NCI-H345 (cell line): ENCODE data around the gene ATP6AP1.
A peak's percentile ranks its signal among the peaks of the same experiment; 100 is the strongest.

ENCODE experiments used
- DNase-seq: peaks from one replicate; lab custom pipeline; 2025; lab: John Stamatoyannopoulos, UW

ATP6AP1 gene

DNA sequence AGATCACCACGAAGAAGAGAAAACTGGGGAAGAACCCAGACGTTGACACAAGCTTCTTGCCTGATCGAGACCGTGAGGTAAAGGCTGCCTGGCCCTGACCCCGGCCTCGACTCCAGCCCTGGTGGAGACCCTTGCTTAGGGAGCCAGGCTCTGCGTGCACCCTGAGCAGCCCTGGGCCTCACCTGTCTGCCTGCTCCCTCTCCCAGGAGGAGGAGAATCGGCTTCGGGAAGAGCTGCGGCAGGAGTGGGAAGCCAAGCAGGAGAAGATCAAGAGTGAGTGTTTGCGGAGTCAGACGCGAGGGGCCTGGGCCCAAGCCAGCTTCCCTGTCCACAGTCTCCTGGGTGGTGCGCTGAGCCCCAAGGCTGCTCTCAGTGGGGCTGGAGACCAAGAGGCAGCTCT, 20.0 kb downstream of the ATP6AP1 start:
- no peak for DNase-seq

DNA sequence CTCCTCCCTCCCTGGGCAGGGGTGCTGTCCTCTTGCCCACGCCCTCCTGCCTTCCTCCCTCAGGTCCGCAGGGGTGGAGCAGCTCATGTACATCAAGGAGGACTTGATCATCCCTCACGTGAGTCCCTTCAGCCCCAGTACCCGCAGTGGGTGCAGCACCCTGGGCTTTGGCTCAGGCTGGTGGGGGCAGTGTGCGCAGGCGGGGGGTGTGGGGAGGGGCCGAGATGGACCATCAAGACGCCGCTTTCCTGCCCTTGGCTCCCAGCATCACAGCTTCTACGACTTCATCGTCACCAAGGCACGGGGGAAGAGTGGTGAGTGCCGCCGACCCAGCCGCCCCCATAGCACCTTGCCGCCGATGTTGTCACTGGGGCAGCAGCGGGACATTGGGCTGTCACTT, 21.1 kb downstream of the ATP6AP1 start:
- no peak for DNase-seq

DNA sequence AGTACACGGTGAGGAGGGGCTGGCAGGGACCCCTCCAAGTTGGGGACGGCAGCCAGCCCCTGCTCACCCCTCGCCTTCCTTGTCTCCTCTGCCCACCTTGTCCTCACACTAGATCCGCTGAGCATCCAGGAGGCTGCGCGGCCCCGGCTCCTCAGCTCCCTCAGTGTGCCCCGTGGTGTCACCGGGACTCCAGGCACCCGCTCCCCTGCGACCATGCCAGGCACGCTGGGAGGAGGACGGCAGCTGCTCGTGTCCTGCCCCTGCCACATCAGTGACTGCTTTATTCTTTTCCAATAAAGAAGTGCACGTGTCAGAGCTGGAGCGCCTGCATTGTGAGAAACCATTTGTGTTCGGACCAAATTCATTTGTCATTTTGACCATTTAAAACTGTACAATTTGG, 21.8 kb downstream of the ATP6AP1 start:
- no peak for DNase-seq

DNA sequence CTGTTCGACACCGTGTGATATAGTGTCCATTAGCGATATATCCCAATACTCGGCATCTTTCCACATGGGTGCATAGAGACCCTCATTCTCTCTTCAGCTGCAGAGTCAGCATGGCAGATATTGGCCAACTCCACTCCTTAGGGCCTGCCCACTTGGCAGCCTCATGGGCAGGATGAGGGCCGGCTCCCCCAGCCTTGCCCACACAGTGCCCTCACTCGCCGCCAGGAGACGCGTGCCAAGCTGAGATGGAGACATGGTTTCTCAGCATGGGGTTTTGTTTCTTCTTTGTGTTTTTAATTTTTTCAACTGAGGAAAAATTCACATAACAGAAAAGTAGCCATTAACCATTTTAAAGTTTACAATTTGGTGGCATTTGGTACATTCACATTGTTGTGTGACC, 24.3 kb downstream of the ATP6AP1 start:
- no peak for DNase-seq

DNA sequence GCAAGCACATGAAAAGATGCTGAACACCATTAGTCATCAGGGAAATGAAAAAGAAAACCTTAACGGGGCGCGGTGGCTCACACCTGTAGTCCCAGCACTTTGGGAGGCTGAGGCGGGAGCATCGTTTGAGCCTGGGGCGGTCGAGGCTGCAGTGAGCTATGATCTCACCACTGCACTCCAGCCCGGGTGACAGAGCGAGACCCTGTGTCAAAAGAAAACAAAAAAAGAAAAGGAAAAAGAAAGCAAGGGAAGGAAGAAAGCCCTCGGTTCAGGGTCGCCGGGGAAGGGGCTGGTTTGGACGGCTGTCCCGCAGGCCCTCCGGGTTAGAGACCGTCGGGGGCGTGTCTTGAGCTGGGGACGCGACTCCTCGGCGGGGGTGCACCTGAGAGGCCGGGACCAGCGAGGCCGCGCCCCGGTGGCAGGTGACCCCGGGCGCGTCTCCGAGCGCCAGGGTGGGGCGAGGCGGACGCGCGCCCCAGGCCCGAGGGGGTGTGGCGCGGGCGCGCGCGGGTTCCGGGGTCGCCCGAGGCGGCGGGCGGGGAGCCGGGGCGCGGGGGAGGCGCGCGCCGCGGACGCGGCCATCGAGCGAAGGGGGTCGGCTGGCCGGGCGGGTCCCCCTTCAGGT, 29.1 kb downstream of the ATP6AP1 start:
- peak; percentile 66 for DNase-seq

DNA sequence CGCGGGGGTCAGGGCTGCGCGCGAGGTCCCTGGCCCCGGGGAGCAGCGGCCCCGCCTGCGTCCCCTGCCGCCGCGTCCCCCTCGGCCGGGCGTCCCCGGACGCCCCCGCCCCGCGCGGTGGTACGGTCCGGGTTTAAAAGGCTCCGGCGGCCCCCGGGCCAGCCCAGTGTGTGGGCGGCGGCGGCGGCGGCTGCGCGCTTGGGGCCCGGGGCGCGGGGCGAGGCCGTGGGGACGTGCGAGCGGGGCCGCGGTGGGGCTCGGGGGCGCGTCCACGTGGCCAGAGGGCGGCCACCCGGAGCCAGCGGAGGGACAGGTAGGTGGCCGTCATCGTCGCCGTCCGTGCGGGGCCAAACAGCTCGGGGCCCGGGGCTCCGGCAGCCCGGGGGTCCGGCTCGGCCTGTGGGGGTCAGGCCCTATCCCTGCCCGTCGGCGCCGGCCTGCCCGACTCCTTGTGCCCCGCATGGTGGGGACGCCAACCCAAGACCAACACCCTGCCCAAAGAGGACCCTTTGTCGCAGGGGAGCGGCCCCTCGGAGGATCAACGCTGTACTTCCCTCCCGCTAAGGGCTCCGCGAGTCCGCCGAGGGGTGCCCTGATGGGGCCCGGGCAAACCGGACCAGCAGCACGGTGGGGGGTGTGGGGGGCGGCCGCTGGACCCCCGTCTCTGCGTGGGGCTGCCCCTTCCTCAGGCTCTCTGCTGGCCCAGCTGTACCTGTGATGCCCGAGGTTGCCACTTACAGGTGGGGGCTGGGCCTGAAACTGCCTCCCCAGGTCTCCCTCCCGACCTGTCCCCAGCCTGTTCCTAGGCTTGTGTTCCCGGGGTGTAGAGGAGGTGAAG, 29.9 kb downstream of the ATP6AP1 start, which contains the start of gene PLXNA3:
TSS of gene PLXNA3 (plus strand) at position 166 of the 838 bp plus-strand sequence. CDS start 1,903 bp downstream, outside the sequence.
- DNase-seq, result peak; percentile 52

DNA sequence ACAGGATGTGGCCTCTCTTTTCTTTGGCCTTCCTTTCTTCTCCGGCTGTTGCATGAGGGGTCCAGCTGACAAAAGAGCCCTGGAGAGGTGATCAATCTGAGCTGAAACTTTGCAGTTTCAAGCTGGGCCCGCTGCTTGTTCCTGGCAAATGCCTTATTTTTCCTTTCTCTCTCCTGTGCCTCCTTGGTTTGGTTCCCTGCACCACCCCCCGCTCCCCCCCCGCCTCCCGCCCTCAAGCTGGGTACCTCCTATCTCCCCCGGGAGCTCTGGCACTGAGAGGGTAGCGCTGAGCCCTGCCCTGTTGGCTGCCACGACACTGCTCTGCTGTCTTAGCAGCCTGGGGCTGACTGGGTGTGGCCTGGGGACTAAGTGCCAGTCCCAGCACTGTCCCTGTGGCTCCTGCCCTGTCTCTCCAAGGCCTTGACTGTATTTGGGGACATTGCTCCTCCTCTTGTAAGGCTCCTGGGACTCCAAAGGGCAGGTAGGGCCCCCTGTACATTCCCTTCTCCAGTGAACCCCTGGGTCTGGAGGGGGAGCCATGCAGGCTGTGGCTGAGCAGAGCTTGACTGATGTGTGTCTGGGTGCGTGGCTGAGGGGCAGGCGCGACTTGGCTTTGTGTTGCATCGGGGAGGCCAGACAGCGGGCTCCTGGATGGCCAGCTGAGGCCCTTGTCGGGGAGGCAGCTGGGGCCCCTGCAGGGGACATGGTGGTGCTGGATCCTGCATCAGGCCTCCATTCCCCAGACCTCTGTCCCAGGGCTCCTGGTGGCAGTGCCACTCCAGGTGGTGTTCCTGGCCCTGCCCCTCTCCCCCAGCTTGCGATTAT, 30.7 kb downstream of the ATP6AP1 start:
- peak; percentile 55 for DNase-seq

DNA sequence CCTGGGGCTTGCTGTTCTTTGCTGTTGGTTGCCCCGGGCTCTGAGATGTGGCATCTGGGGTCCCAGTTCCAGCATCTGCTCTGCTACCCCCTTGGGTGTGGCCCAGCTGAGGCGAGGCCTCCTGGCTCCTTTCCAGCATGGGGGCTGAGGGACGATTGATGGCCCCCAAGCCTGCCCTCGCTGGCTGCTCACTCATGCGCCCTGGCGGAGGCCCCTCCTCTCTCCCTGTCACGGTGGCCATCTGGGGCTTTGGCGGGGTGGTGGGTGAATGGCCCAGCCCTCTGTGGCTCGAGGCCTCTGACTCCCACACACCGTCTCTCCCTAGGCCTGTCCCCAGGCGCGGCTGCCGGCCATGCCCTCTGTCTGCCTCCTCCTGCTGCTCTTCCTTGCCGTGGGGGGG, 31.4 kb downstream of the ATP6AP1 start:
- no peak for DNase-seq

DNA sequence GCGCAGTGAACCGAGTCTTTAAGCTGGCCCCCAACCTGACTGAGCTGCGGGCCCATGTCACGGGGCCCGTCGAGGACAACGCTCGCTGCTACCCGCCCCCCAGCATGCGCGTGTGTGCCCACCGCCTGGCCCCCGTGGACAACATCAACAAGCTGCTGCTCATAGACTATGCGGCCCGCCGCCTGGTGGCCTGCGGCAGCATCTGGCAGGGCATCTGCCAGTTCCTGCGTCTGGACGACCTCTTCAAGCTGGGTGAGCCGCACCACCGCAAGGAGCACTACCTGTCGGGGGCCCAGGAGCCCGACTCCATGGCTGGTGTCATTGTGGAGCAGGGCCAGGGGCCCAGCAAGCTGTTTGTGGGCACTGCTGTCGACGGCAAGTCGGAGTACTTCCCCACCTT, 31.8 kb downstream of the ATP6AP1 start:
- no peak for DNase-seq

DNA sequence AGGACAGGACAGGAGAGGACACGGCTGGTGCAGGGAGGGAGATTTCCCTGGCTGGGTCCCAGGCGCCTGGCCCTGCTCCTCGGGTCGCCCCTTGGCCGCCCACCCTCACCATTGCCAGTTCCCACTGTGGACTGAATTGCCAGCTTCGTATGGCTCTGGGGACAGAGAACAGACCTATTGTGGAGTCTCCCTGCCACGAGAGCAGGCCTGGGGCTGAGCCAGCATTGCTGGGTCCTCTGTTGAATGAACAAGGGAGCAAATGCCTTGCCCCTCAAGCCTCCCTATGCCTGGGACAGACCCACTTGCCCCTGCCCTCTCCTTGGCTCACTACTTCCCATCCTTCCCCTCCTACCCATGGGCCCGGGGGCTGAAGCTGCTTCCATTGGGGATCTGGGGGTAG, 33.9 kb downstream of the ATP6AP1 start:
- DNase-seq, result no peak

DNA sequence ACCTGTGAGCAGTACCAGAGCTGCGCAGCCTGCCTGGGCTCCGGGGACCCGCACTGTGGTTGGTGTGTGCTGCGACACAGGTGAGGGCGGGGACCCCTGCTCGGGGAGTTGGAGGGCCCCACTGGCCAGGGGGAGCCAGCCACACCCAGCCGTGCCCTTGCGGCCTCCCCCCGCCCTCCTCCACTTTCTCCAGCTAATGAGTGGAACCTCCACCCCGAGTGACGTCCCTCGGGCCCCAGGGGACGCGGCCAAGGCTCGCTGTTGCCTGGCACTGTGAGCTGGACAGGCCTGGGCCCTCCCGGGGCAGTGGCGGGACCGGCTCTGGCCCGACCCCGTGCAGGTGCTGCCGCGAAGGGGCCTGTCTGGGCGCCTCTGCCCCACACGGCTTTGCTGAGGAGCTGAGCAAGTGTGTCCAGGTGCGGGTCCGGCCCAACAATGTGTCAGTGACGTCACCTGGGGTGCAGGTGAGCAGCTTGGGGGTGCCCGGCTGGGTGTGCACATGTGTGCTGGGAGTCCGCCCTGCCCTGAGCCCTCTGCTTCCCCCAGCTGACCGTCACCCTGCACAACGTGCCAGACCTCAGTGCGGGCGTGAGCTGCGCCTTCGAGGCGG, 35.2 kb downstream of the ATP6AP1 start:
- DNase-seq, result no peak

DNA sequence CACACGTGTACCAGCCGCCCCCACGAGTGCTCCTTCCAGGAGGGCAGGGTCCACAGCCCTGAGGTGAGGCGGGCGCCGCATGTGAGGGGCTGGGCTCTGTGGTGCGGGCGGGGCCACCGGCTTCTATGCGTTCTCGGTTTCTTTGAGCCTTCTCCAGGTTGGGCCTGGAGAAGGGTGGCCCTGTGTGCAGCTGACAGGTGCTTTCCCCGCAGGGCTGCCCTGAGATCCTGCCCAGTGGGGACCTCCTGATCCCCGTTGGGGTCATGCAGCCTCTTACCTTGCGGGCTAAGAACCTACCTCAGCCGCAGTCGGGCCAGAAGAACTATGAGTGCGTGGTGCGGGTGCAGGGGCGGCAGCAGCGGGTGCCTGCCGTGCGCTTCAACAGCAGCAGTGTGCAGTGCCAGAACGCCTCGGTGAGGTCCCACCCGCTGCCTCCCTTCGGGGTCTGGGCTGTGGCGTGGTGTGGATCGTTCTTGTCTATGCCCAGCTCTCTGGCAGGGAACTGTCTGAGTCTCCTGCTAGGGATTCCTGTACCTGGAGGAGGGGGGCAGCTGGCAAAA, 36.4 kb downstream of the ATP6AP1 start:
- no peak for DNase-seq

DNA sequence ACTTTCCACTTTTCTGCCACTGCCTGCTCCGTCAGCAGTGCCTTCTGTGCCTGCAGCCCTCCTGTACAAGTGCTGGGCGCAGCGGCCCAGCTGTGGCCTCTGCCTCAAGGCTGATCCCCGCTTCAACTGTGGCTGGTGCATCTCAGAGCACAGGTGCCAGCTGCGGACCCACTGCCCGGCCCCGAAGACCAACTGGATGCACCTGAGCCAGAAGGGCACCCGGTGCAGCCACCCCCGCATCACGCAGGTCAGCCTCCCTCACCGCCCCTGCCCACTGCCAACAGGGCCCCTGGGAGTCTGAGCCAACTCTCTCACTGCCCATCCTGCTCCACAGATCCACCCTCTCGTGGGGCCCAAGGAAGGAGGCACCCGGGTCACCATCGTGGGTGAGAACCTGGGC, 37.1 kb downstream of the ATP6AP1 start:
- DNase-seq, result no peak

DNA sequence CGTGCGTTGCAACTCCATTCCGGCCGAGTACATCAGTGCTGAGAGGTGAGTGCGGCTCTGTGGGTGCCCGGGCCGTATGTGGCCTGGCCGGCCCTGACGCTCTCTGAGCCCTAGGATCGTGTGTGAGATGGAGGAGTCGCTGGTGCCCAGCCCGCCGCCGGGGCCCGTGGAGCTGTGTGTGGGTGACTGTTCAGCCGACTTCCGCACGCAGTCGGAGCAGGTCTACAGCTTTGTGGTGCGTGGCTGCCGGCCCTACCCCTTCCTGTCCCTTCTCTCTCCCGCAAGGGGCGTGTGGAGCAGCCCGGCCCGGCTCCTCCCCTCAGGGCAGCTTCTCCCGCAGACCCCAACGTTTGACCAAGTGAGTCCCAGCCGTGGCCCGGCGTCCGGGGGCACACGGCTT, 37.6 kb downstream of the ATP6AP1 start:
- DNase-seq, result no peak

DNA sequence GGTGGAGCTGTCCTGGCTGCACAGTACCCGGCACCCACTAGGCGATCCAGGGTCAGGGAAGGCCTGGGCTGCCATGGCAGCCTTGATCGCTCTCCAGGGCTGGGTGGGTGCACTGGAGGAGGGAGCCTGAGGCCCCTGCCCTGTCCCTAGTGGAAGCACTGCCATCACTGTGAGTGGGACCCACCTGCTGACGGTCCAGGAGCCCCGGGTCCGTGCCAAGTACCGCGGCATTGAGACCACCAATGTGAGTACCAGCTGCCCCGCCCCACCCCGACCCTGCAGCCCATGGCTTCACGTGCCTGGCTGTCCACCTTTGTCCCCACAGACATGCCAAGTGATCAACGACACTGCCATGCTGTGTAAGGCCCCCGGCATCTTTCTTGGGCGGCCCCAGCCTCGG, 38.4 kb downstream of the ATP6AP1 start:
- DNase-seq, result no peak

DNA sequence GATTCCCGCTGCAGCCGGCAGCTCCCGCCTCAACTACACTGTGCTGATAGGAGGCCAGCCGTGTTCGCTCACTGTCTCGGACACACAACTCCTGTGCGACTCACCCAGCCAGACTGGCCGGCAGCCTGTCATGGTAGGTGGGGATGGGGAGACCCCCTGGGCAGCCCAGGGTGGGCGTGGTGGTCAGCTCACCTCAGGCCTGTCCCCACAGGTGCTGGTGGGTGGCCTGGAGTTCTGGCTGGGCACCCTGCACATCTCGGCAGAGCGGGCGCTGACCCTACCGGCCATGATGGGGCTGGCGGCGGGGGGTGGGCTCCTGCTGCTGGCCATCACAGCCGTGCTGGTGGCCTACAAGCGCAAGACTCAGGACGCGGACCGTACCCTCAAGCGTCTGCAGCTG, 39.1 kb downstream of the ATP6AP1 start:
- no peak for DNase-seq

DNA sequence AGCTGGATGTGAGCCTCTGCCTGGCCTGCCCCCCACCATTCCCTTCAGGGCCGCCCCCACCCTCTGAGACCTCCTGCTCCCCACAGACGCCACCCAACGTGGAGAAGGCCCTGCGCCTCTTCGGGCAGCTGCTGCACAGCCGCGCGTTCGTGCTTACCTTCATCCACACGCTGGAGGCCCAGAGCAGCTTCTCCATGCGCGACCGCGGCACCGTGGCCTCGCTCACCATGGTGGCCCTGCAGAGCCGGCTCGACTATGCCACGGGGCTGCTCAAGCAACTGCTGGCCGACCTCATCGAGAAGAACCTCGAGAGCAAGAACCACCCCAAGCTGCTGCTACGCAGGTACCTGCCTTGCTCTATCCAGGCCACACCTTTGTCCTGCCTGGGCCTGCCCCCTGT, 39.7 kb downstream of the ATP6AP1 start:
- DNase-seq, result no peak

DNA sequence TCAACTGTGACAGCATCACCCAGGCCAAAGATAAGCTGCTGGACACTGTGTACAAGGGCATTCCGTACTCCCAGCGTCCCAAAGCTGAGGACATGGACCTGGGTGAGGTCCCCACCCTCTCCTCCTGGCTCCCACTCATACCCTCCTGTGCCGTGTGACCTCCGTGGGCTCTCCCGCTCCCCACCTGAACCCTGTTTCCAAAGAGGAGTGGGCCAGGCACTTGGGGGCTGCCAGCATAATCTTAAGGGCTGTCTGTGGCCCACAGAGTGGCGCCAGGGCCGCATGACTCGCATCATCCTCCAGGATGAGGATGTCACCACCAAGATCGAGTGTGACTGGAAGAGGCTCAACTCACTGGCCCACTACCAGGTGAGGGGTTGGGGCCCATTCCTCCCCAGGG, 40.6 kb downstream of the ATP6AP1 start:
- no peak for DNase-seq

DNA sequence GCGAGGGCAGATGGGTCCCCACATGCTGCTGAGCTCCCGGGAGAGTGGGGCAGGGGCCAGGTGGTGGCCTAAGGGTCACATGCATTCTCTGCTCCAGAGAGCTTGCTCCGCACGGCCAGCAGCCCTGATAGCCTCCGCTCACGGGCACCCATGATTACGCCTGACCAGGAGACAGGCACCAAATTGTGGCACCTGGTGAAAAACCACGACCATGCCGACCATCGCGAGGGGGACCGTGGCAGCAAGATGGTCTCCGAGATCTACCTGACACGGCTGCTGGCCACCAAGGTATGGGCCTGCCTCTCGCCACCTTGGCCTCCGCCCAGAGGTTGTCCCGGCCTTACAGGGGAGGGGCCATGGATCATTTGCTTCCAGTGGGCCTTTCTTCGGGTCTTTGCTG, 41.4 kb downstream of the ATP6AP1 start:
- no peak for DNase-seq

DNA sequence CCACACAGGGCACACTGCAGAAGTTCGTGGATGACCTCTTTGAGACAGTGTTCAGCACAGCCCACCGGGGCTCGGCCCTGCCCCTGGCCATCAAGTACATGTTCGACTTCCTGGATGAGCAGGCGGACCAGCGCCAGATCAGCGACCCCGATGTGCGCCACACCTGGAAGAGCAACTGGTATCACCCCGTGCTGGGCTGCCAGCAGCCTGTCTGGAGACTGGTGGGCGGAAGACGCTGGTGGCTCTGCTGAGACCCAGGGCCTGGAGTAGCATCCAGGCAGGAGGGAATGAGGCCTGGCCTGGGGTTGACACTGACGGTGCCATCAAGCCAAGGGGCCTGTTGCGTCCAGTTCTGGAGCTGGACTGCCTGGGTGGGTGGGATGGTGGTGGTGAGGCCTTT, 42.0 kb downstream of the ATP6AP1 start:
- no peak for DNase-seq

DNA sequence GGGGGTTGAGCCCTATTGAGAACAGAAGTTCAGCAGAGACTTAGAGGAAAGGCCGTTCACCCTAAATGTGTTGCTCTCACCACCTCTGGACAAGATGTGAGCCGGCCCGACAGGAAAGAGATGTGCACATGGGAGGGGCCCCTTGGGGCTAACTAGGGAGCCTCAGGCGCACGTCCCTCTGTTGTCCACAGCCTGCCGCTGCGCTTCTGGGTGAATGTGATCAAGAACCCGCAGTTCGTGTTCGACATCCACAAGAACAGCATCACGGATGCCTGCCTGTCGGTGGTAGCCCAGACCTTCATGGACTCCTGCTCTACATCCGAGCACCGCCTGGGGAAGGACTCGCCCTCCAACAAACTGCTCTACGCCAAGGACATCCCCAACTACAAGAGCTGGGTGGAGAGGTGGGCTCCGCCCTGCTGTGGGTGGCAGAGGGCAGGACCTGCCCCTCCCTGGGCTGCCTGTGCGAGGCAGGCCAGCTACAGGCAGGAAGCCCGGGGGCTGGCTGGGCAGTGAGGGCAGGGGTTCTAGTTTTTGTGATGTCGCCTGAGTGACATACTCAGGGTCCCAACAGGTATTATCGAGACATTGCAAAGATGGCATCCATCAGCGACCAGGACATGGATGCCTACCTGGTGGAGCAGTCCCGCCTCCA, 42.6 kb downstream of the ATP6AP1 start:
- no peak for DNase-seq
